Measurements from ENCODE around the gene NRCAM.

NRCAM gene

DNA sequence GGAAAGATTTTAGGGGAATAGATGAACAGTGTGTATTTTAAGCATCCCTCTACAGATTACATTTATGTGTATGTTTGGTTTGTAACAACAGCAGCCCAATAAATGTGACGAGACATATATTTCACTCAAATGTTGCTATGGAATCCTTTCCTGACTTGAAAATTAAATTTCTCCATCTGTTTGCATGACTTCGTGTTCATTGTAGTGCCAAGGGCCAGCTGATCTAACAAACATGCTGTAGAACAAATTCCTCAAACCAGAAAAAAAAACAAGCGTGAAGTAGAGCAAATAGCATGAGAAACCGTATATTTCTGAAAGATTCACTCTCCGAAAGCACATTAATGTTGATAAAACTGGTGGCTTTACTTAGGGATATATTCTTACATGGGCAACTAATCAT lies 87.8 kb downstream of the NRCAM start:
- no peak for ATAC-seq
- TF ChIP-seq ZNF70 (CRISPR knock-in tag; IDR thresholded peaks at IDR 0.05) (no peak), ZNF565 (CRISPR knock-in tag; conservative IDR thresholded peaks at IDR 0.05; ENCODE audit: low read depth) (no peak)

DNA sequence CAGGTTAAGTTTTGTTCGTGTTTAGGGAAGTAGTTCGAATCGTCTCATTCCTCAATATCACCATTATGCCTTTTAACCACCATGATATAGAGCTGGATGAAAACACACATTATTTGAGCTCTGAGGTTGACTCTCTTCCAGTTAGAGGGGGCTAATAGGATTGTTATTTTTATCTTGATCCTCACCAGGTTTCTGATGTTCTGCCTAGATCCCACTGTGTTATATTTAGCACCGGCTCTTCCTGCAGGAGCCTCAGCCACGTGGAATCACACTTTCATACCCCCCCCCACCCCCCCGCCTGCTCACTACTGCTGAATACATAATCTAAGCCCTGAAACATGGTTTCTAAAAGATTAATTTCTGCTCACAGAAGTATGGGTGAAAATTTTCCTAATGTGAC lies 88.3 kb downstream of the NRCAM start:
- no peak for TF ChIP-seq ISL1 (CRISPR knock-in tag; IDR thresholded peaks at IDR 0.05)
- no peak for ATAC-seq

DNA sequence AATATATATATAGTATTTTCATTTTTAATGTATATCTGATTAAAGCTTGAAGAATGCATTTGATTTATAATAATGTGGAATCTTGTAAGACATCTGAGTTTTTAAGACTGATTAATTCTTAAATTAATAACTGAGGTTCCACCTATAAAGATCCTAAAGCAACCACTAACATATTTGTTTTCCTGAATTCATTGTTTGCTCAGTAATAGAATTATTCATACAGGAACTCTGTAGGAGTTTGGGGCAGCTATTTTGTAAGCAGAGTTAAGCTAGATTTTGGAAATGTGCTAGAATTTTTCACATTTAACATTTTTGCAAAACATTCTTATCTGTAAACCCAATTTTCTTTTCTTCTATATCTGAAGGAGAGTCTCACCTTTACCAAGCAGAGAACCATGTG lies 88.9 kb downstream of the NRCAM start:
- TF ChIP-seq ZNF565 (CRISPR knock-in tag; conservative IDR thresholded peaks at IDR 0.05; ENCODE audit: low read depth) (no peak), BACH2 (CRISPR knock-in tag; IDR thresholded peaks at IDR 0.05; ENCODE audit: borderline replicate concordance) (no peak), ISL1 (CRISPR knock-in tag; IDR thresholded peaks at IDR 0.05) (no peak), OSR1 (CRISPR knock-in tag; IDR thresholded peaks at IDR 0.05) (no peak), GLIS3 (CRISPR knock-in tag; IDR thresholded peaks at IDR 0.05) (no peak), ZC3H10 (CRISPR knock-in tag; IDR thresholded peaks at IDR 0.05) (no peak), ZNF8 (CRISPR knock-in tag; IDR thresholded peaks at IDR 0.05) (no peak), TOX (CRISPR knock-in tag; IDR thresholded peaks at IDR 0.05; ENCODE audit: borderline replicate concordance) (no peak), ZFP30 (CRISPR knock-in tag; IDR thresholded peaks at IDR 0.05) (no peak), CSDC2 (CRISPR knock-in tag; IDR thresholded peaks at IDR 0.05) (no peak), RARB (CRISPR knock-in tag; IDR thresholded peaks at IDR 0.05) (no peak), TCF4 (CRISPR knock-in tag; IDR thresholded peaks at IDR 0.05; ENCODE audit: borderline replicate concordance) (no peak), PPARA (CRISPR knock-in tag; IDR thresholded peaks at IDR 0.05; ENCODE audit: borderline replicate concordance) (no peak), ESRRG (CRISPR knock-in tag; IDR thresholded peaks at IDR 0.05) (no peak)
- TF ChIP-seq, protein P1, sequence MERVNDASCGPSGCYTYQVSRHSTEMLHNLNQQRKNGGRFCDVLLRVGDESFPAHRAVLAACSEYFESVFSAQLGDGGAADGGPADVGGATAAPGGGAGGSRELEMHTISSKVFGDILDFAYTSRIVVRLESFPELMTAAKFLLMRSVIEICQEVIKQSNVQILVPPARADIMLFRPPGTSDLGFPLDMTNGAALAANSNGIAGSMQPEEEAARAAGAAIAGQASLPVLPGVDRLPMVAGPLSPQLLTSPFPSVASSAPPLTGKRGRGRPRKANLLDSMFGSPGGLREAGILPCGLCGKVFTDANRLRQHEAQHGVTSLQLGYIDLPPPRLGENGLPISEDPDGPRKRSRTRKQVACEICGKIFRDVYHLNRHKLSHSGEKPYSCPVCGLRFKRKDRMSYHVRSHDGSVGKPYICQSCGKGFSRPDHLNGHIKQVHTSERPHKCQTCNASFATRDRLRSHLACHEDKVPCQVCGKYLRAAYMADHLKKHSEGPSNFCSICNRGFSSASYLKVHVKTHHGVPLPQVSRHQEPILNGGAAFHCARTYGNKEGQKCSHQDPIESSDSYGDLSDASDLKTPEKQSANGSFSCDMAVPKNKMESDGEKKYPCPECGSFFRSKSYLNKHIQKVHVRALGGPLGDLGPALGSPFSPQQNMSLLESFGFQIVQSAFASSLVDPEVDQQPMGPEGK (CRISPR knock-in tag; IDR thresholded peaks at IDR 0.05; ENCODE audit: borderline replicate concordance) = no peak
- TF ChIP-seq, protein P2, sequence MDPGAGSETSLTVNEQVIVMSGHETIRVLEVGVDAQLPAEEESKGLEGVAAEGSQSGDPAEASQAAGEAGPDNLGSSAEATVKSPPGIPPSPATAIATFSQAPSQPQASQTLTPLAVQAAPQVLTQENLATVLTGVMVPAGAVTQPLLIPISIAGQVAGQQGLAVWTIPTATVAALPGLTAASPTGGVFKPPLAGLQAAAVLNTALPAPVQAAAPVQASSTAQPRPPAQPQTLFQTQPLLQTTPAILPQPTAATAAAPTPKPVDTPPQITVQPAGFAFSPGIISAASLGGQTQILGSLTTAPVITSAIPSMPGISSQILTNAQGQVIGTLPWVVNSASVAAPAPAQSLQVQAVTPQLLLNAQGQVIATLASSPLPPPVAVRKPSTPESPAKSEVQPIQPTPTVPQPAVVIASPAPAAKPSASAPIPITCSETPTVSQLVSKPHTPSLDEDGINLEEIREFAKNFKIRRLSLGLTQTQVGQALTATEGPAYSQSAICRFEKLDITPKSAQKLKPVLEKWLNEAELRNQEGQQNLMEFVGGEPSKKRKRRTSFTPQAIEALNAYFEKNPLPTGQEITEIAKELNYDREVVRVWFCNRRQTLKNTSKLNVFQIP (CRISPR knock-in tag; IDR thresholded peaks at IDR 0.05; ENCODE audit: borderline replicate concordance, low read depth) = no peak
- TF ChIP-seq, protein P3, sequence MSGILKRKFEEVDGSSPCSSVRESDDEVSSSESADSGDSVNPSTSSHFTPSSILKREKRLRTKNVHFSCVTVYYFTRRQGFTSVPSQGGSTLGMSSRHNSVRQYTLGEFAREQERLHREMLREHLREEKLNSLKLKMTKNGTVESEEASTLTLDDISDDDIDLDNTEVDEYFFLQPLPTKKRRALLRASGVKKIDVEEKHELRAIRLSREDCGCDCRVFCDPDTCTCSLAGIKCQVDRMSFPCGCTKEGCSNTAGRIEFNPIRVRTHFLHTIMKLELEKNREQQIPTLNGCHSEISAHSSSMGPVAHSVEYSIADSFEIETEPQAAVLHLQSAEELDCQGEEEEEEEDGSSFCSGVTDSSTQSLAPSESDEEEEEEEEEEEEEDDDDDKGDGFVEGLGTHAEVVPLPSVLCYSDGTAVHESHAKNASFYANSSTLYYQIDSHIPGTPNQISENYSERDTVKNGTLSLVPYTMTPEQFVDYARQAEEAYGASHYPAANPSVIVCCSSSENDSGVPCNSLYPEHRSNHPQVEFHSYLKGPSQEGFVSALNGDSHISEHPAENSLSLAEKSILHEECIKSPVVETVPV (CRISPR knock-in tag; IDR thresholded peaks at IDR 0.05) = no peak

DNA sequence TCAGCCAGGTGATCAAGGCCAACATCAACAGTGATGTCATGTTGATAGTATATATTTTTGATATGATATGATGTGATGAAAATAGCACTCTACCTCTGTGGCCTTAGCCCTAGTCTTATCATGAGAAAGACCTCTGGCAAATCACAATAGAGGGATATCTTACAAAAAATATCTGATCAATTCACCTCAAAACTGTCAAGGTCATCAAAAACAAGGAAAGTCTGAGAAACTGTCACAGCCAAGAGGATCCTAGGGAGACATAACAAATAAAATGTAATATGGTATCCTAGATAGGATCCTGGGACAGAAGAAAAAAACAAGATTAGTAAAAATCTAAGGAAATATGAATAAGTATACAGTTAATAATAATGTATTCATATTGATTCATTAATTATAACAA lies 92.6 kb downstream of the NRCAM start:
- ATAC-seq = no peak
- TF ChIP-seq, protein P4, sequence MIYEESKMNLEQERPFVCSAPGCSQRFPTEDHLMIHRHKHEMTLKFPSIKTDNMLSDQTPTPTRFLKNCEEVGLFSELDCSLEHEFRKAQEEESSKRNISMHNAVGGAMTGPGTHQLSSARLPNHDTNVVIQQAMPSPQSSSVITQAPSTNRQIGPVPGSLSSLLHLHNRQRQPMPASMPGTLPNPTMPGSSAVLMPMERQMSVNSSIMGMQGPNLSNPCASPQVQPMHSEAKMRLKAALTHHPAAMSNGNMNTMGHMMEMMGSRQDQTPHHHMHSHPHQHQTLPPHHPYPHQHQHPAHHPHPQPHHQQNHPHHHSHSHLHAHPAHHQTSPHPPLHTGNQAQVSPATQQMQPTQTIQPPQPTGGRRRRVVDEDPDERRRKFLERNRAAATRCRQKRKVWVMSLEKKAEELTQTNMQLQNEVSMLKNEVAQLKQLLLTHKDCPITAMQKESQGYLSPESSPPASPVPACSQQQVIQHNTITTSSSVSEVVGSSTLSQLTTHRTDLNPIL (CRISPR knock-in tag; IDR thresholded peaks at IDR 0.05; ENCODE audit: low read depth) = no peak
- TF ChIP-seq BACH2 (CRISPR knock-in tag; IDR thresholded peaks at IDR 0.05; ENCODE audit: borderline replicate concordance) (no peak), ZC3H10 (CRISPR knock-in tag; IDR thresholded peaks at IDR 0.05) (no peak), ZFP3 (CRISPR knock-in tag; IDR thresholded peaks at IDR 0.05) (no peak), ZNF8 (CRISPR knock-in tag; IDR thresholded peaks at IDR 0.05) (no peak), ARNTL (CRISPR knock-in tag; IDR thresholded peaks at IDR 0.05; ENCODE audit: borderline replicate concordance, low read depth) (no peak), ESRRG (CRISPR knock-in tag; IDR thresholded peaks at IDR 0.05) (no peak), GLIS3 (CRISPR knock-in tag; IDR thresholded peaks at IDR 0.05) (no peak), TOX (CRISPR knock-in tag; IDR thresholded peaks at IDR 0.05; ENCODE audit: borderline replicate concordance) (no peak), ISL1 (CRISPR knock-in tag; IDR thresholded peaks at IDR 0.05) (no peak), ZFP30 (CRISPR knock-in tag; IDR thresholded peaks at IDR 0.05) (no peak), SNAI2 (CRISPR knock-in tag; IDR thresholded peaks at IDR 0.05) (no peak), RARB (CRISPR knock-in tag; IDR thresholded peaks at IDR 0.05) (no peak)
- TF ChIP-seq, protein P2 (CRISPR knock-in tag; IDR thresholded peaks at IDR 0.05; ENCODE audit: borderline replicate concordance, low read depth) = no peak
- TF ChIP-seq, protein P5, sequence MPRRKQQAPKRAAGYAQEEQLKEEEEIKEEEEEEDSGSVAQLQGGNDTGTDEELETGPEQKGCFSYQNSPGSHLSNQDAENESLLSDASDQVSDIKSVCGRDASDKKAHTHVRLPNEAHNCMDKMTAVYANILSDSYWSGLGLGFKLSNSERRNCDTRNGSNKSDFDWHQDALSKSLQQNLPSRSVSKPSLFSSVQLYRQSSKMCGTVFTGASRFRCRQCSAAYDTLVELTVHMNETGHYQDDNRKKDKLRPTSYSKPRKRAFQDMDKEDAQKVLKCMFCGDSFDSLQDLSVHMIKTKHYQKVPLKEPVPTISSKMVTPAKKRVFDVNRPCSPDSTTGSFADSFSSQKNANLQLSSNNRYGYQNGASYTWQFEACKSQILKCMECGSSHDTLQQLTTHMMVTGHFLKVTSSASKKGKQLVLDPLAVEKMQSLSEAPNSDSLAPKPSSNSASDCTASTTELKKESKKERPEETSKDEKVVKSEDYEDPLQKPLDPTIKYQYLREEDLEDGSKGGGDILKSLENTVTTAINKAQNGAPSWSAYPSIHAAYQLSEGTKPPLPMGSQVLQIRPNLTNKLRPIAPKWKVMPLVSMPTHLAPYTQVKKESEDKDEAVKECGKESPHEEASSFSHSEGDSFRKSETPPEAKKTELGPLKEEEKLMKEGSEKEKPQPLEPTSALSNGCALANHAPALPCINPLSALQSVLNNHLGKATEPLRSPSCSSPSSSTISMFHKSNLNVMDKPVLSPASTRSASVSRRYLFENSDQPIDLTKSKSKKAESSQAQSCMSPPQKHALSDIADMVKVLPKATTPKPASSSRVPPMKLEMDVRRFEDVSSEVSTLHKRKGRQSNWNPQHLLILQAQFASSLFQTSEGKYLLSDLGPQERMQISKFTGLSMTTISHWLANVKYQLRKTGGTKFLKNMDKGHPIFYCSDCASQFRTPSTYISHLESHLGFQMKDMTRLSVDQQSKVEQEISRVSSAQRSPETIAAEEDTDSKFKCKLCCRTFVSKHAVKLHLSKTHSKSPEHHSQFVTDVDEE (CRISPR knock-in tag; IDR thresholded peaks at IDR 0.05) = no peak
- TF ChIP-seq, protein P3 (CRISPR knock-in tag; IDR thresholded peaks at IDR 0.05) = no peak

More for the DNA sequence above, 88.9 kb downstream of the NRCAM start:
- no peak for ATAC-seq
